Fibroblast of peridontal ligament (primary cell): ENCODE results near the gene SLAIN2.

Experiments used
- DNase-seq: peaks from one replicate; pipeline ENCODE4 v3.0.0-alpha.2; 2010; ENCODE audit errors: extremely low read depth

SLAIN2 gene

DNA sequence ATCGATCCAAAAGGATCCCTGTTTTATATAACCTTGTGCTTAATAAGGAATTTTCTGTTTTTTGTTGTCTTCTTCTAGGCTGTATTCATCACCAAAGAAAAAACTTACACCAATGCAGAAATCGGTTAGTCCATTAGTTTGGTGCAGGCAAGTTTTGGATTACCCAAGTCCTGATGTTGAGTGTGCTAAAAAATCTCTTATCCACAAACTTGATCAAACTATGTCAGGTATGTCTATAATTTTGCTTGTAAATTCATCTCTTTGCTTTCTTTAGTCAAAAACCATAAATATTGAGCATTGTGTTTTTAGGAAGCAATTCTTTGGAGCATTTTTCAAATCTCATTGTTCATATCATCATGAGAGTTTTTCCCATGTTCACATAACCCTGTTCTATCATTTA lies 28.4 kb downstream of the SLAIN2 start:
- DNase-seq: no peak

GRCh38 chr4:48370260-48371134 lies 29.2 kb downstream of the SLAIN2 start:
- DNase-seq: no peak

- DNase-seq: no peak
Observed at GRCh38 chr4:48372272-48372671, 30.9 kb downstream of the SLAIN2 start.

- peak; percentile 83 for DNase-seq
Observed at GRCh38 chr4:48375651-48376304, 34.4 kb downstream of the SLAIN2 start.

DNA sequence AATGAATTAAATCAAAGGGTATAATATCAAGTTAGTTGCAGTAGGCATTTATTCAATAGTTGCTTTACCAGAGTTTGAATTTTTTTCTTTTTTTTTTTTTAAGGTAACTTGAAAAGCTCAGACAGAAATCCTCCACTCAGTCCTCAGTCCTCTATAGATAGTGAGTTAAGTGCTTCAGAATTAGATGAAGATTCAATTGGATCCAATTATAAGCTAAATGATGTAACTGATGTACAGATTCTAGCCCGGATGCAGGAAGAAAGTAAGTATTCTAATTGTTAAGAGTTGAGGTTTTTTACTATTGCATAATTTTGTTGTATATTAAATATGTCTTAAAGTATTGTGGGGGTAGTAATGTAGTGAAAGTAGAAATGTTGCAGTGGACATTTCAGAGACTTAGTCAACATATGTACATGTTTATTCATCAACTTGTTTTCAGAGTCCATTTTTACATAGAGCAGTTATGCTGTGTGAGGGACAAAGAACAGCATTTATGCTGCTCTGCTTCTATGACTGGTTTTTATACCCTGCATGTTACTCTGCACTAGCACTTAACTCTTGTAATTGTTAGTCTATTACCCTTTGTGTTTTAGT lies 38.4 kb downstream of the SLAIN2 start:
- peak; percentile 12 for DNase-seq

GRCh38 chr4:48380583-48381167 lies 39.3 kb downstream of the SLAIN2 start:
- DNase-seq: no peak

DNA sequence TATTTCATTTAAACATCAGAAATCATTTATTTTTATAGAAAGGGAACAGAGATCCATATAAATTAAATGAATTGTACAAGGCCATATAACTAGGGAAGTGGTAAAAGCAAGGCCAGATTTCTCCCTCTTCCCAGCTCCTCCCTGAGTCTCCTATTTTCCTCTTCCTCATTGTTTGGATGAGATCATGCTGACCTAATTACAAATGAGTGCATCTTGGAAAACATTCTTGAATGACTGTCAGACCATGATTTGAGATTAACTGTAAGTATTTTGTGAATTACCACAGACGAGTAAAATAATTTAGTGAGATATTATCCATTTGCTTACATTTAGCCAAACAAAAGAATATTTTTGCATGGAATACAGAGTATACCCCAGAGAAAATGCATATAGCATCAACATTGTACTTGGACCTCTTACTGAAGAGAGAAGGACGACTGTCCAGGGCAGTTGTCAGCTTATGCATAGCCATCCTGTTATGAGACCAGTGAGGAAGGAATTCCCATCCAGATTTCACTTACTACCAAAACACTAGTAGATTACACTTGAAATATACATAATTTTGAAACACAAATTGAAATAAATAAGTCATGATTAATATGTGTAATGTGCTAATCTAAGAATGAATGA lies 47.3 kb downstream of the SLAIN2 start:
- peak; percentile 77 for DNase-seq

GRCh38 chr4:48396043-48396442 lies 54.7 kb downstream of the SLAIN2 start:
- DNase-seq: no peak

GRCh38 chr4:48400416-48400815 lies 59.1 kb downstream of the SLAIN2 start:
- DNase-seq: no peak

- no peak for DNase-seq
Observed at GRCh38 chr4:48403358-48403757, 62.0 kb downstream of the SLAIN2 start.

- DNase-seq: no peak
Observed at GRCh38 chr4:48403779-48404178, 62.5 kb downstream of the SLAIN2 start.

DNA sequence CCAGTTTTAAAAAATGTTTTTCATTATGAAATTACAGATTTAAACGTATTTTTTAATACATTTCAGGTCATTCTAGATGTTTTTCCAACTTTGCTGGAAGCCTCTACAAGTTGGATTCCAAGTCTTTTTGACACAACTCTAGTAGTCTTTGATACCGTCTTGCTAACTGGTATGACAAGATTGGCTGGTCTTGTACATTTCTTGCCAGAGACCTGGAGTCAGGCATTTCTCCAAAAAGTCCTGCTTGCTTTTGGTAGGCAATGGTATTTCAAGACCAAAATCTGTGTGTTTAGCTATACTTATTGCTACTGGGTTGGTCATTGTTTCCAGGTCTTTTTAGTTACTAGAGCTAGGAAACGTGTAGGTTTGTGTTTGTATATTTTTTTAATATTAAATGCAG lies 64.6 kb downstream of the SLAIN2 start:
- no peak for DNase-seq

DNA sequence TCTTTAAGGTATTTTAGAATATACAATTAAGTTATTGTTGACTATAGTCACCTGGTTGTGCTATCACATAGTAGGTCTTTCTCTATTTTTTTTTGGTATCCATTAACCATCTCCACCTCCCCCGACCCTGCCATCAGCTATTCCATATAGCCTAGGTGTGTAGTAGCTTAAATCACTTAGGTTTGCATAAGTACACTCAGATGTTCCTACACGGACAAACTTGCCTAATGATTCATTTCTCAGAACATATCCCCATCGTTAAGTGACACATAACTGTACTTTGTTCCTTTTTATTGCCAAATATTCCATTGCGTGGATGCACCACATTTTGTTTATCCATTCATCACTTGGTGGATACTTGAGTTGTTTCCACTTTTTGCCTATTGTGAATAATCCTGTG lies 67.9 kb downstream of the SLAIN2 start:
- DNase-seq: no peak

DNA sequence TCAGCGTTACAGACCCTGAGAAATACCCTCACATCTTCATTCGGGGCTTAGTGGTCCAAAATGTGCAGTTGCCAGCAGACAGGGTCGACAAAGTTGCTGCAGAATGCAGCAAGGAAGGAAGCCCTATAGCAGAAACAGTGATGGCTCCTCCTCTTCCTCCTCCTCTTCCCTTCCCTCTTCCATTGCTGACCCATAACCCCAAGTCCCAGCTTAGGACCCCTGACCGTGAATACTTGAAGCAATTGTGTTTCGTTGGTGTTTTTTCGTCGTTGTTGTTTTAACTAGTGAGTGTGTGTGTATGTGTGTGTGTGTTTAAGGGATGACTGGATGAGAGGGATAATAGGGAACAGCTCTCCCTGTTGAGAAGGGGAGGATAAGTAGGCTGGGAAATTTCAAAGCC lies 69.5 kb downstream of the SLAIN2 start:
- DNase-seq: no peak

GRCh38 chr4:48420144-48420543 lies 78.8 kb downstream of the SLAIN2 start:
- DNase-seq: no peak

- no peak for DNase-seq
Observed at GRCh38 chr4:48421101-48421500, 79.8 kb downstream of the SLAIN2 start.

- DNase-seq: no peak
Observed at GRCh38 chr4:48428926-48429325, 87.6 kb downstream of the SLAIN2 start.

- DNase-seq: no peak
Observed at GRCh38 chr4:48429709-48430474, 88.6 kb downstream of the SLAIN2 start.

GRCh38 chr4:48431401-48431800 lies 90.1 kb downstream of the SLAIN2 start:
- DNase-seq: no peak

- no peak for DNase-seq
Observed at GRCh38 chr4:48432017-48432416, 90.7 kb downstream of the SLAIN2 start.

- no peak for DNase-seq
Observed at GRCh38 chr4:48436318-48436717, 95.0 kb downstream of the SLAIN2 start.
